Prostate gland (tissue), 2 donors: ENCODE data around the gene MUC12.
A peak's percentile ranks its signal among the peaks of the same experiment; 100 is the strongest.

Source experiments
- CTCF ChIP-seq, 4 experiments: fragments of 200-600 bp in 2 of 4; fragments of 450-650 bp in 2 of 4; sonication (generic) in 2 of 4; IDR thresholded peaks; 1 replicate in 3 of 4; 2 replicates in 1 of 4; pipeline ENCODE4 v1.5.1; 2016 to 2019; ENCODE audit warnings: antibody characterized with exemption in 4 of 4, mild to moderate bottlenecking in 2 of 4, moderate library complexity in 2 of 4
- POLR2A ChIP-seq: fragments of 450-650 bp; IDR thresholded peaks from one replicate; pipeline ENCODE4 v1.6.1; 2016; ENCODE audit warnings: antibody characterized with exemption, mild to moderate bottlenecking
- POLR2AphosphoS5 ChIP-seq: sonication (generic); formaldehyde crosslinking; IDR thresholded peaks from one replicate; pipeline ENCODE4 v1.6.1; 2017; ENCODE audit warnings: antibody characterized with exemption

GRCh38 chr7:101066141-101066832 is 96.9 kb downstream of the MUC12 start:
- TF ChIP-seq CTCF (IDR thresholded peaks at IDR 0.05) (no peak), POLR2AphosphoS5 (peak; percentile 5), POLR2A (no peak)
